DND-41 (cell line): Measurements from ENCODE around the gene DHRS4L2.
"Not testable (repeated sequence)": the region's sequence is repeated elsewhere in the genome, so short reads cannot be mapped to it uniquely, and the experiment has no call there.

Experiments used
- ATAC-seq: fragments of 200-7000 bp; cut with Tn5 transposase; 3 replicates; pipeline ENCODE4 v1.9.1; 2021; ENCODE audit warnings: low read depth; ENCODE audit not compliant: insufficient read depth
- DNase-seq: peaks from one replicate; pipeline ENCODE4 v3.0.0-alpha.2; 2020
- H2AFZ ChIP-seq: 2 replicates; pipeline ENCODE4 v1.6.0; 2012; ENCODE audit warnings: low read depth, low read length
- H3K27ac ChIP-seq: 2 replicates; pipeline ENCODE4 v1.5.1; 2012; ENCODE audit warnings: low read length, inconsistent platforms
- H3K27me3 ChIP-seq: fragments of 200-600 bp; sonication (generic); 2 replicates; pipeline ENCODE4 v1.6.0; 2012; ENCODE audit warnings: low read length, mild to moderate bottlenecking, inconsistent platforms; ENCODE audit not compliant: insufficient read depth, poor library complexity
- H3K36me3 ChIP-seq: 2 replicates; pipeline ENCODE4 v1.5.1; 2012; ENCODE audit warnings: low read length, inconsistent platforms; ENCODE audit not compliant: insufficient read depth
- H3K4me1 ChIP-seq: 2 replicates; pipeline ENCODE4 v1.5.1; 2012; ENCODE audit warnings: mild to moderate bottlenecking, low read length; ENCODE audit not compliant: insufficient read depth
- H3K4me2 ChIP-seq: 2 replicates; pipeline ENCODE4 v1.6.0; 2012; ENCODE audit warnings: mild to moderate bottlenecking, moderate library complexity, low read length, inconsistent platforms; ENCODE audit not compliant: insufficient read depth
- H3K4me3 ChIP-seq, 2 experiments: fragments of 200-600 bp in 1 of 2; shearing (Covaris generic) in 1 of 2; 2 replicates each; pipeline ENCODE4 v1.5.1; 2012 to 2016; ENCODE audit warnings: inconsistent platforms in 2 of 2, low read length in 2 of 2, mild to moderate bottlenecking in 2 of 2, low read depth in 1 of 2, moderate library complexity in 1 of 2
- H3K79me2 ChIP-seq: 2 replicates; pipeline ENCODE4 v1.6.0; 2012; ENCODE audit warnings: low read length, inconsistent platforms; ENCODE audit not compliant: insufficient read depth
- H3K9ac ChIP-seq: 2 replicates; pipeline ENCODE4 v1.6.0; 2012; ENCODE audit warnings: low read depth, mild to moderate bottlenecking, inconsistent platforms, low read length, moderate library complexity
- H3K9me3 ChIP-seq: 2 replicates; pipeline ENCODE4 v1.5.1; 2012; ENCODE audit warnings: low read length, moderate library complexity, mild to moderate bottlenecking, inconsistent platforms; ENCODE audit not compliant: insufficient read depth, severe bottlenecking
- H4K20me1 ChIP-seq: 2 replicates; pipeline ENCODE4 v1.6.0; 2012; ENCODE audit warnings: low read length; ENCODE audit not compliant: insufficient read depth
- CTCF ChIP-seq: IDR thresholded peaks from 2 replicates; pipeline ENCODE4 v1.5.1; 2012; ENCODE audit warnings: borderline replicate concordance, low read length, moderate library complexity, mild to moderate bottlenecking; ENCODE audit not compliant: poor library complexity, severe bottlenecking; ENCODE audit errors: extremely low read depth
- EZH2 ChIP-seq: IDR thresholded peaks from 3 replicates; pipeline ENCODE4 v1.6.1; 2012; ENCODE audit warnings: borderline replicate concordance, low read depth, mild to moderate bottlenecking, moderate library complexity, low read length, inconsistent platforms; ENCODE audit not compliant: severe bottlenecking

Gene DHRS4L2

DNA sequence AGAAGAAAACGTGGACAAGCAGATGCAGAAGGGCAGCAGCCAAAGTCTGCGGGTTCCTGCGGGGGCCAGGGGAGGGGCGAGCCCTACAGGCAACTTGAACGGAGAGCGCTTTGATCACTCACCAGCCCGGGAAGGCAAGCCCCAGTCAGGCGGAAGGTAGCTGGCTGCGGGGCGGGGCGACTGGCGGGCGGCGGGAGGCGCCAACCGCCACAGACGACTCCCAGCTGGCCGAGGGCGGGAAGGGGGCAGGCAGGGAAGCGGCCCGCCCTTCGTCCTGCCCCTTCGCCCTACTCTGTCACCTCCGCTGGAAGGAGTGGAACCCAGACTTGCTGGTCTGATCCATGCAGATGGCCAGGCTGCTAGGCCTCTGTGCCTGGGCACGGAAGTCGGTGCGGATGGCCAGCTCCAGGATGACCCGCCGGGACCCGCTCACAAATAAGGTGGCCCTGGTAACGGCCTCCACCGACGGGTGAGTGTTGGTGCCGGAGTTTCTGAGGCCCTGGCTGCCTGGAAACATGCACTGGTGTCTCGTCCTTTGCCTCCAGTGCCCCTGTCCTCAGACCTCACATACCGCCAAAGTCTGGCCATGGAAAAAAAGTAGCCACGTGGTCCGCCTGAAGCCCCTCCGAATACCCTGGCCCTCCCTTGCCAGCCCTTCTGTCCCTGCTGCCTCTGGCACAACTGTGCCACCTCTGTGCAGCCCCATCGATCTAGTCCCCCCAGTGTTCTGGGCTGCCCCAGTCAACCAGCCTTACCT lies at the start of gene DHRS4L2:
TSS of gene DHRS4L2 (plus strand) at position 323 of the 757 bp plus-strand sequence. CDS start at position 342, 19 bp downstream.
- peaks cover 15% of the 10 kb centered on the region for H3K79me2 ChIP-seq
- H3K36me3 ChIP-seq, H3K9me3 ChIP-seq, H3K27me3 ChIP-seq, H4K20me1 ChIP-seq: not testable (repeated sequence)
- peak within 1 kb of the TSS; percentile 39 to 63; a peak in 3 of 4 replicates for H3K4me3 ChIP-seq
- peak within 1 kb of the TSS; percentile 74 for H3K9ac ChIP-seq
- H3K4me1 ChIP-seq: peaks cover 58% of the 10 kb centered on the region
- H3K4me2 ChIP-seq: peak within 1 kb of the TSS; percentile 76
- peak; percentile 96 for DNase-seq
- peak within 1 kb of the TSS; percentile 80 for H2AFZ ChIP-seq
- peak; percentile 87 for ATAC-seq
- peak within 1 kb of the TSS; percentile 89 for H3K27ac ChIP-seq

- Histone ChIP-seq H2AFZ (no peak overlapping the region), H3K9ac (no peak overlapping the region), H3K27me3 (no peaks in the 10 kb centered on the region), H4K20me1 (peaks cover 6% of the 10 kb centered on the region; the same call in 1 of the 2 replicates), H3K79me2 (no peaks in the 10 kb centered on the region), H3K36me3 (peaks cover 15% of the 10 kb centered on the region), H3K9me3 (no peaks in the 10 kb centered on the region), H3K27ac (no peak overlapping the region), H3K4me1 (no peaks in the 10 kb centered on the region), H3K4me3 (no peak overlapping the region), H3K4me2 (no peak overlapping the region)
- DNase-seq: no peak
- ATAC-seq: no peak
- no peak for TF ChIP-seq EZH2
- TF ChIP-seq CTCF: no peak
Observed at GRCh38 chr14:23939607-23940326, 49.0 kb upstream of the DHRS4L2 start.

DNA sequence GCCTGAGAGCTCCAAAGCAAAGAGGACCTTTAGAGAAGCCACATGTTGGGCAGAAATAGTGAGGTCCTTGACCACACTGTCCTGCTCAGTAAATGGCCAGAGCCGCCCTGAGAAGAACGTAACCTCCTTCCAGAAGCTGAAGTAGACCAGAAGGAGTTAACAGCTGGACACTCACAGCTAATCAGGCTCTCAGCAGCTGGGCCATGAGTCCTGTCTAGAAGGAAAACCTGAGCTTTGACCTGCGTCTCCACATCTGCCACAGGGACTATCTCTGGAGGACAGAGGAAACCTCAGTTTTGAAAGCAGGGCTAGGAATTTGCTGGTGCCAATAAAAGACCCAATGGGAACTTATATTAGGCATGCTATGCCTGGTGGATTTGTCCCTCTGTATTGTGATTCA lies 47.5 kb upstream of the DHRS4L2 start:
- peaks cover 6% of the 10 kb centered on the region; the same call in 1 of the 2 replicates for H4K20me1 ChIP-seq
- no peak overlapping the region for H3K4me2 ChIP-seq
- no peaks in the 10 kb centered on the region for H3K4me1 ChIP-seq
- no peaks in the 10 kb centered on the region for H3K9me3 ChIP-seq
- H3K27ac ChIP-seq: no peak overlapping the region
- H3K79me2 ChIP-seq: no peaks in the 10 kb centered on the region
- H3K27me3 ChIP-seq: no peaks in the 10 kb centered on the region
- peaks cover 15% of the 10 kb centered on the region for H3K36me3 ChIP-seq
- H3K9ac ChIP-seq: no peak overlapping the region
- H2AFZ ChIP-seq: no peak overlapping the region
- TF ChIP-seq CTCF: no peak
- no peak for TF ChIP-seq EZH2
- no peak overlapping the region for H3K4me3 ChIP-seq
- DNase-seq (no peak), ATAC-seq (no peak)

DNA sequence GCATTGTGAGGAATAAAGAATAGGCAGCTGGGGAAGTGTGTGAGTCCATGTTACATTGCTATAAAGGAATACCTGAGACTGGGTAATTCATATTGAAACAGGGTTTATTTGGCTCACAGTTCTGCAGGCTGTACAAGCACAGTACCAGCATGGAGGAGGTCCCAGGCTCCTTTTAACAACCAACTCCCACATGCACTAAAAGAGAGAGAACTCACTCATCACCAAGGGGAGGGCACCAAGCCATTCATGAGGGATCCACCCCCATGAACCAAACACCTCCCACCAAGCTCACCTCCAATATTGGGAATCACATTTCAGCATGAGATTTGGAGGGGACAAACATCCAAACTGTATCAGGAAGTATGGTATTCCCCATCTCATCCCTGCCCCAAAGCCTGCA lies 47.1 kb upstream of the DHRS4L2 start:
- DNase-seq: no peak
- Histone ChIP-seq H3K9ac (no peak overlapping the region), H3K79me2 (no peaks in the 10 kb centered on the region), H3K4me1 (no peaks in the 10 kb centered on the region), H2AFZ (no peak overlapping the region), H4K20me1 (peaks cover 6% of the 10 kb centered on the region; the same call in 1 of the 2 replicates), H3K4me3 (no peak overlapping the region), H3K9me3 (no peaks in the 10 kb centered on the region), H3K27me3 (no peaks in the 10 kb centered on the region), H3K4me2 (no peak overlapping the region), H3K27ac (no peak overlapping the region), H3K36me3 (peaks cover 15% of the 10 kb centered on the region)
- ATAC-seq: no peak
- TF ChIP-seq EZH2 (no peak), CTCF (no peak)
